ENCODE results near the gene DEFB132. TPM values are rescaled to one million over a fixed set of nuclear protein-coding genes. Genes with fewer than 3 reads are reported as not detected.

Gene DEFB132
- total and polyA plus RNA-seq, 2 of the 4 experiments (the other 2 are of a cell fraction): not detected

- peak; percentile 89 for TF ChIP-seq CTCF (conservative IDR thresholded peaks at IDR 0.05; ENCODE audit: low read depth, low read length)
These were observed 9.4 kb downstream of the DEFB132 start (continued) for GRCh38 chr20:266596-267562.

GRCh38 chr20:270517-270916 is 13.0 kb downstream of the DEFB132 start:
- H3K4me1 ChIP-seq (ENCODE audit: control insufficient read depth, insufficient read depth, low read length): no peaks in the 10 kb centered on the region
- H2AFZ ChIP-seq (replicated peaks; ENCODE audit: low read length, poor library complexity): no peak overlapping the region
- dilution Hi-C loops (cut with HindIII; ENCODE audit: low sequenced_read_pairs, unreplicated experiment) (no loop called here), in situ Hi-C loops (cut with MboI; ENCODE audit: low sequenced_read_pairs) (no loop called here), intact Hi-C loops (cut with micrococcal nuclease) (no loop called here)
- ChIA-PET POLR2A (ENCODE audit: unreplicated experiment) (no interaction called here), CTCF (no interaction called here)
- no peak overlapping the region for H3K4ac ChIP-seq (ENCODE audit: low read depth, low read length)
- no peak overlapping the region for H2AK5ac ChIP-seq (ENCODE audit: low read depth, low read length)
- no peak overlapping the region for H3K9ac ChIP-seq (ENCODE audit: low read depth, low read length)
- no peaks in the 10 kb centered on the region for H3K9me3 ChIP-seq (ENCODE audit: control insufficient read depth, insufficient read depth, low read length)
- no peak overlapping the region for H4K5ac ChIP-seq (ENCODE audit: low read depth, low read length)
- no peak overlapping the region for H3K14ac ChIP-seq (replicated peaks; ENCODE audit: low read depth, low read length)
- H3K4me3 ChIP-seq (ENCODE audit: insufficient read depth, low read depth, low read length): no peak overlapping the region
- DNase-seq (no peak), ATAC-seq (ENCODE audit: low read depth) (no peak)
- H3K36me3 ChIP-seq (ENCODE audit: control insufficient read depth, insufficient read depth, low read length): peaks cover 2% of the 10 kb centered on the region; the same call in 1 of the 2 replicates
- no peak overlapping the region for H4K8ac ChIP-seq (ENCODE audit: low read depth in 2 of 2, low read length in 2 of 2)
- H3K9me1 ChIP-seq (ENCODE audit: insufficient read depth, low read length): no peaks in the 10 kb centered on the region; the same call in 1 of the 2 replicates
- H3K23ac ChIP-seq (ENCODE audit: low read depth, low read length): no peak overlapping the region
- no peak for TF ChIP-seq CHD1 (IDR thresholded peaks at IDR 0.05; ENCODE audit: low read depth, low read length)
- TF ChIP-seq RFX5 (IDR thresholded peaks at IDR 0.05; ENCODE audit: low read depth, low read length): no peak
- no peak for TF ChIP-seq MXI1 (IDR thresholded peaks at IDR 0.05; ENCODE audit: borderline replicate concordance, low read depth, low read length)
- no peak for TF ChIP-seq NFE2L2 (IDR thresholded peaks at IDR 0.05; ENCODE audit: low read depth, low read length)
- no peak overlapping the region for H2BK5ac ChIP-seq (ENCODE audit: low read depth, low read length, poor library complexity, severe bottlenecking)
- no peaks in the 10 kb centered on the region for H3K79me1 ChIP-seq (ENCODE audit: low read depth in 1 of 2, low read length in 2 of 2)
- no peak overlapping the region for H2BK120ac ChIP-seq (ENCODE audit: low read depth, low read length)
- H3K27me3 ChIP-seq (ENCODE audit: control insufficient read depth, insufficient read depth, low read length): no peaks in the 10 kb centered on the region
- no peak overlapping the region for H2BK15ac ChIP-seq (ENCODE audit: low read depth, low read length)
- H4K20me1 ChIP-seq (ENCODE audit: insufficient read depth, low read length): no peaks in the 10 kb centered on the region
- 86% methylated on average over 1 of the region's 5 CpGs; no CpG with 5 or more reads in 1 of the 2 experiments for WGBS, 2 experiments (ENCODE audit: extremely low coverage in 2 of 2, insufficient read length in 1 of 2)
- H2BK20ac ChIP-seq (ENCODE audit: low read depth, low read length): no peak overlapping the region
- no peak overlapping the region for H3K18ac ChIP-seq (ENCODE audit: low read depth, low read length)
- H3K27ac ChIP-seq (ENCODE audit: insufficient read depth, low read length): no peak overlapping the region
- no peak overlapping the region for H4K91ac ChIP-seq (ENCODE audit: insufficient read depth, low read depth, low read length)
- BruUV-seq (replicated peaks): no TSS peak
- no peak overlapping the region for H3K56ac ChIP-seq (ENCODE audit: extremely low read depth, insufficient read depth, low read length)
- H2AK9ac ChIP-seq (replicated peaks; ENCODE audit: low read depth, low read length, poor library complexity): no peak overlapping the region
- H3K4me2 ChIP-seq (ENCODE audit: low read depth, low read length): no peak overlapping the region
